Myometrial cell (primary cell): ENCODE results near the gene FAM151A. TPM values are rescaled to one million over a fixed set of nuclear protein-coding genes. Genes with fewer than 3 reads are reported as not detected.

ENCODE experiments used
- total RNA-seq: library from RNA; depleted of rRNA; stranded (reverse); fragments of >200 nt; gene quantifications from 2 replicates; pipeline ENCODE4 v1.2.3, GENCODE V29; 2015

The FAM151A gene
- not detected in 2 replicates for total RNA-seq

GRCh38 chr1:54623216-54624007, at the start of gene FAM151A:
FAM151A (minus strand) TSS chr1:54623525; CDS start chr1:54623395, 130 bp downstream.

GRCh38 chr1:54640863-54641836, 17.8 kb upstream of the FAM151A start, which contains the start of gene MROH7:
MROH7 (plus strand) TSS chr1:54641786; CDS start chr1:54652927, 11,141 bp downstream.

Other genes starting within 250 kb of the FAM151A start
- 12.4 and 21.6 TPM in 2 replicates for gene SSBP3, start 217.1 kb downstream of the FAM151A start, total RNA-seq
- gene ACOT11, start 75.3 kb downstream of the FAM151A start, total RNA-seq, result 2.3 and 2.8 TPM in 2 replicates
- not detected in 2 replicates for gene MROH7, start 18.3 kb upstream of the FAM151A start, total RNA-seq
- gene TTC4, start 92.3 kb upstream of the FAM151A start, total RNA-seq, result 24.5 and 32.9 TPM in 2 replicates
- gene PARS2, start 141.0 kb upstream of the FAM151A start, total RNA-seq, result 3.5 and 3.7 TPM in 2 replicates
- gene TTC22, start 177.8 kb upstream of the FAM151A start, total RNA-seq, result not detected in 2 replicates